Neural cell (in vitro differentiated cells): ENCODE results near the gene WDR70.

Experiments used
- EZH2 ChIP-seq: fragments of 200-600, 300-800 bp; shearing (Covaris generic), sonication (generic); IDR thresholded peaks from 2 replicates; pipeline ENCODE4 v1.6.1; 2014; ENCODE audit warnings: antibody characterized with exemption, low read length, borderline replicate concordance, mild to moderate bottlenecking; ENCODE audit not compliant: insufficient read depth, poor library complexity, severe bottlenecking
- RAD21 ChIP-seq: fragments of 450-650 bp; conservative IDR thresholded peaks from 2 replicates; pipeline ENCODE4 v1.6.1; 2014; ENCODE audit warnings: antibody characterized with exemption, mild to moderate bottlenecking, moderate library complexity
- SMC3 ChIP-seq: fragments of 450-650 bp; conservative IDR thresholded peaks from 2 replicates; pipeline ENCODE4 v1.6.1; 2014; ENCODE audit warnings: antibody characterized with exemption, mild to moderate bottlenecking, moderate library complexity; ENCODE audit not compliant: poor library complexity
- TAF1 ChIP-seq: IDR thresholded peaks from 2 replicates; pipeline ENCODE4 v1.6.1; 2012; ENCODE audit warnings: low read depth
- TF ChIP-seq, protein P1 (sequence below): IDR thresholded peaks from 2 replicates; pipeline ENCODE4 v1.6.1; 2012; ENCODE audit warnings: borderline replicate concordance
- TF ChIP-seq, protein P2 (sequence below): fragments of 450-650 bp; IDR thresholded peaks from 2 replicates; pipeline ENCODE4 v1.5.1; 2014; ENCODE audit warnings: antibody characterized with exemption, mild to moderate bottlenecking, moderate library complexity; ENCODE audit not compliant: poor library complexity, severe bottlenecking

DNA sequence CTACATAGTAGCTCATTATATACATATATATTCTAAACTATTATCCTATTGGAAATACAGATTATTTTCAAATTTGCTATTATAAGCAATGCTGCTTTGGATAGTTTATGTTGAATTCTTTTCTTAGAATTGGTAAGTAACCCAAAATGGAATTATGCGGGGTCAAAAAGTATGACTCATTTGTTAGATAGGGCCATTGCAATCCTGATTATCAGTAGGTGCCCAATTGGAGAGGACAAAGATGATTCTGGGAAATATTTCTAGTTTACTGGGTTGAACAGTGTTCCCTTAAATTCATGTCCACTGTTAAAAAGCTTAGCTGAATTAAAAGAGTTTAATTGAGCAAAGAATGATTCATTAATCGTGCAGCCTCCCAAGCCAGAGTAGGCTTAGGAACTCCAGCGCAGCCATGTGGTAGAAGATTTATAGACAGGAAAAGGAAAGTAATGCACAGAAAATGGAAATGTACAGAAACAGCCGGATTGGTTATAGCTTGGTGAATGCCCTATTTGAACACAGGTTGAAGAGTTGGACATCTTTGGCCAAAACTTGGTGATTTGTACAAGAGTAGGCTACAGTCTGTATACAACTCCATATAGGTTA, 379.0 kb downstream of the WDR70 start:
- TF ChIP-seq, protein P1, sequence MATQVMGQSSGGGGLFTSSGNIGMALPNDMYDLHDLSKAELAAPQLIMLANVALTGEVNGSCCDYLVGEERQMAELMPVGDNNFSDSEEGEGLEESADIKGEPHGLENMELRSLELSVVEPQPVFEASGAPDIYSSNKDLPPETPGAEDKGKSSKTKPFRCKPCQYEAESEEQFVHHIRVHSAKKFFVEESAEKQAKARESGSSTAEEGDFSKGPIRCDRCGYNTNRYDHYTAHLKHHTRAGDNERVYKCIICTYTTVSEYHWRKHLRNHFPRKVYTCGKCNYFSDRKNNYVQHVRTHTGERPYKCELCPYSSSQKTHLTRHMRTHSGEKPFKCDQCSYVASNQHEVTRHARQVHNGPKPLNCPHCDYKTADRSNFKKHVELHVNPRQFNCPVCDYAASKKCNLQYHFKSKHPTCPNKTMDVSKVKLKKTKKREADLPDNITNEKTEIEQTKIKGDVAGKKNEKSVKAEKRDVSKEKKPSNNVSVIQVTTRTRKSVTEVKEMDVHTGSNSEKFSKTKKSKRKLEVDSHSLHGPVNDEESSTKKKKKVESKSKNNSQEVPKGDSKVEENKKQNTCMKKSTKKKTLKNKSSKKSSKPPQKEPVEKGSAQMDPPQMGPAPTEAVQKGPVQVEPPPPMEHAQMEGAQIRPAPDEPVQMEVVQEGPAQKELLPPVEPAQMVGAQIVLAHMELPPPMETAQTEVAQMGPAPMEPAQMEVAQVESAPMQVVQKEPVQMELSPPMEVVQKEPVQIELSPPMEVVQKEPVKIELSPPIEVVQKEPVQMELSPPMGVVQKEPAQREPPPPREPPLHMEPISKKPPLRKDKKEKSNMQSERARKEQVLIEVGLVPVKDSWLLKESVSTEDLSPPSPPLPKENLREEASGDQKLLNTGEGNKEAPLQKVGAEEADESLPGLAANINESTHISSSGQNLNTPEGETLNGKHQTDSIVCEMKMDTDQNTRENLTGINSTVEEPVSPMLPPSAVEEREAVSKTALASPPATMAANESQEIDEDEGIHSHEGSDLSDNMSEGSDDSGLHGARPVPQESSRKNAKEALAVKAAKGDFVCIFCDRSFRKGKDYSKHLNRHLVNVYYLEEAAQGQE: no peak
- no peak for TF ChIP-seq TAF1
- no peak for TF ChIP-seq SMC3
- TF ChIP-seq, protein P2, sequence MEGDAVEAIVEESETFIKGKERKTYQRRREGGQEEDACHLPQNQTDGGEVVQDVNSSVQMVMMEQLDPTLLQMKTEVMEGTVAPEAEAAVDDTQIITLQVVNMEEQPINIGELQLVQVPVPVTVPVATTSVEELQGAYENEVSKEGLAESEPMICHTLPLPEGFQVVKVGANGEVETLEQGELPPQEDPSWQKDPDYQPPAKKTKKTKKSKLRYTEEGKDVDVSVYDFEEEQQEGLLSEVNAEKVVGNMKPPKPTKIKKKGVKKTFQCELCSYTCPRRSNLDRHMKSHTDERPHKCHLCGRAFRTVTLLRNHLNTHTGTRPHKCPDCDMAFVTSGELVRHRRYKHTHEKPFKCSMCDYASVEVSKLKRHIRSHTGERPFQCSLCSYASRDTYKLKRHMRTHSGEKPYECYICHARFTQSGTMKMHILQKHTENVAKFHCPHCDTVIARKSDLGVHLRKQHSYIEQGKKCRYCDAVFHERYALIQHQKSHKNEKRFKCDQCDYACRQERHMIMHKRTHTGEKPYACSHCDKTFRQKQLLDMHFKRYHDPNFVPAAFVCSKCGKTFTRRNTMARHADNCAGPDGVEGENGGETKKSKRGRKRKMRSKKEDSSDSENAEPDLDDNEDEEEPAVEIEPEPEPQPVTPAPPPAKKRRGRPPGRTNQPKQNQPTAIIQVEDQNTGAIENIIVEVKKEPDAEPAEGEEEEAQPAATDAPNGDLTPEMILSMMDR: no peak
- TF ChIP-seq RAD21: no peak
- TF ChIP-seq EZH2: no peak
